Measurements from ENCODE around the gene MIPEP.

DNA sequence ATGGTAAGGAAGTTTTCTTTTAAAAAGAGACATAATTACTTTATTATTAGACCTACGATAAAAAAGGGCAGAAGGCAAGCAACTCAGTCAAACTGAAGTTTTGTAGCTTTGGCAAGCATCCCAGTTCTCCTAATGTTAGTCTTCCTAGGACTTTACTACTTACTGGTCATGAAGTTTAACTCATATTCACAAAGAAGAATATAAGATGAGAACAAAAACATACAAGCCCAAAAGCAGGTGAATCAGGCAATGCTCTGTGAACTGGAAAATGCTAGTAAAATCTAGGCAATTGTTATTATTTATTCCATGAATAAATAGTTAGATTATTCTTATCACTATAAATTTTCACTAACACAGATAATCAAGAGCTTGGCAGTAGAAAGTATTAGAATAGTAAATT, 85.0 kb downstream of the MIPEP start:
- TF ChIP-seq CTCF (IDR thresholded peaks at IDR 0.05; ENCODE audit: insufficient read depth, low read length): no peak
- no peak for TF ChIP-seq GABPA (IDR thresholded peaks at IDR 0.05; ENCODE audit: low read depth)
- no peak for TF ChIP-seq POLR2AphosphoS5 (IDR thresholded peaks at IDR 0.05; ENCODE audit: low read depth)

Measured in HL-60 (cell line).